ENCODE data around the gene CTBP2.
A peak's percentile ranks its signal among the peaks of the same experiment; 100 is the strongest.
"Not testable (repeated sequence)": the region's sequence is repeated elsewhere in the genome, so short reads cannot be mapped to it uniquely, and the experiment has no call there.

The CTBP2 gene

DNA sequence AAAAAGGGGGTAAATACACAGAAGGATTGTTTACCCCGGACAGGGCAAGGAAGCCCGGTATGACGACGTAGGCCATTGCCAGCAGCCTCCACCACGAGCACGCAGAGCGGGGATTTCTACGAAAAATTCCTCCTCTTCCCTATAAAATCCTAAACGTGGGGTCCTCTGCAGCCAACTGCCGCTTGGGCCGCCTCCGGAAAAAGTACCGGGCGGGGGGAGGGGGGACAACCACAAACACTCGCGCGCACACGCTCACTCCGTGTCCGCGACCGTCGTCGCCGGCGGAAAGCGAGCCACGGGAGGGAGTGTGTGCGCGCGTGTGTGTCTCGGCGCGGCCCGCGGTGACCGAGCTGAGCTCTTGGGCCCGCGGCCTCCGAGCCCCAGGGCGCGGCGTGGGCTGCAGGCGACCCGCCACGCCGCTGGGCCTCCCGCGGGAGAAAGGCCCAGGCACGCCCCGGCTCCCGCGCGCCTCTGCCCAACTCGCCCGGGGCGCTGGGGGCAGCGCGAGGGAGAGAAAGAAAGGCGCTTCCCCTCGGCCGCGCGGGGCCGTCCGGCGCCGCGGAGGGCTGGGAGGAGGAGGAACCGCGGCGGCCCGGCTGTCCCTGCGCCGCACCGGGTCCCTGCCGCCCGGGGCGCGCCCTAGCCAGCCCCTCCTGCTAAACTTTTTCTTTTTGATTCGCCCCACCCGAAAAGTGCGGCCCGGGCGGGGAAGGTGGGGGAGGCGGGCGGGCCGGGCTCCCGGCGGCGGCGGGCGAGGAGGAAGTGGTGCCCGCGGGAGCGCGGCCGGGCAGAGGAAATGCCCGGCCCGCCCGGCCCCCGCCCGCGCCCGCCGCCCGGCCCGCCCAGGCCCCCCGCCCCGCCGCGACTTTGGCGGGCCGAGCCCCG is 1.5 kb downstream of the CTBP2 start:
- DNase-seq (ENCODE audit: low spot score) = peak; percentile 52

DNA sequence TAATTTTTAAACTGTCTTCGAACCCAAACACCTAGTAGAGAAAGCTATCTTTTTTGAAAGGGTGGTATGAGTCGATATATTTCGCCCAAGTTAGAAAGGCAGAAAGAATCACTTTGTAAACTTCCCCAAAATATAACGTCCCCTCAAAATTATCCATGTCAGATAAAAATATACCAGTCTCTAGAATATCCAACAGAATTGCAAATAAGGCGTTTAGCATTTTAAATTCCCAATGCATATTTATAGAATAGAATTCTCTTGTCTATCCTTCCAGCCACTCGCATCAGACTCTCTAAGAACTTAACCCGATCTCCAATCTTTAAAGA is 2.1 kb downstream of the CTBP2 start:
- no peak for DNase-seq (ENCODE audit: low spot score)

DNA sequence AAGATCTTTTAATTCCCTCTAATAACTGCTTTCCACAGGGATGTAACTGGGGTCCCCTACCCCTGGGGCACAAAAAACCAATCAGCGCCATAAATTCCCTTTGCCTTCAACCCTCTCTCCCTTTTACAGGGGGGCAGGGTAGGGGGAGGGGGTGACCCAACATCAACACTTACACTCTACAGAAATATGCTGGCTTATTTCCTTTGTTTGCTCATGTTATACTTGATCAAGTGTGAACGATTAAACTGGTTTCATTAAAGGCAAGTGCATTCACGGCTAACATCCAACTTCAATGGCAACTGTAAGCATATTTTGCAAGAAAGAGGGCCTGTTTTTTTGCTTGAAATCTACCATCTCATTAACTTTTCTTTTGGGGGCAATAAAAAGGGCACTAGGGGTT is 2.9 kb downstream of the CTBP2 start:
- DNase-seq (ENCODE audit: low spot score) = no peak

DNA sequence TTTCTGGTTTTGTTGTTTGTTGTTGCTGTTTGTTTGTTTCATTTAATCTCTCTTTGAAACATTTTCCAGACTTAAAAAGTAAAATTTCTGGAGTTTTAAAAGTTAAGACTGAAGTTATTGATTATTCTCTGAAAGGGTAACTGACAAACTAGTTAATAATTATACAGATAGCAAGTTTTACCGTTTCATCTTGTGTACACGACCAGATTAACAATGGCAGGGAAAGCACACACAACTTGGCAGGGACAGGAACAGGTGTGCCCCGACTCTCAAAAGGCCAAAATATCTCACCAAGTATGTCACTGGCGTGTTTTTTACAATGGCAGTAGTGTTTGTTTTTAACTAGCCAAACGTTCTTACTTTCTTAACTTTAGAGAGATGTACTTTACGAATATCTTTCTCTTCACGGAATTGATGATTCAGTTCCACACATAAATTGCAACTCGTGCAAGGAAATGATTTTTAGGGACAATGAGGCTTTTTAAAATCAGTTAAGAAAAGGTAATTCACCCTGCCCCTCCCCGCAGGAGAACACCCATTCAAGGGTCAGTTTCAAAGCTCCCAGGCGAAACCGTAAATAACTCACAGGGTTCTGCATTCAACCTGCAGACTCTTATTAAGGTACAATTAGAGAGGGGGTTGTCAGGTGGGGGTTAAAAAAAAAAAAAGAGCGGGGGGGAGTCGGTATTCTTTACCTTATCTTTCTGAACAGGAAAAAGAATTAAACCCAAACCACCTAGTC is 3.5 kb downstream of the CTBP2 start:
- DNase-seq (ENCODE audit: low spot score) = peak; percentile 50

- no peak for DNase-seq (ENCODE audit: low spot score)
These were observed 4.2 kb downstream of the CTBP2 start for GRCh38 chr10:125156196-125156595.

GRCh38 chr10:125155101-125155500 is 5.3 kb downstream of the CTBP2 start:
- DNase-seq (ENCODE audit: low spot score) = no peak

- DNase-seq (ENCODE audit: low spot score) = no peak
These were observed 5.8 kb downstream of the CTBP2 start for GRCh38 chr10:125154529-125154928.

- DNase-seq (ENCODE audit: low spot score) = no peak
These were observed 6.5 kb downstream of the CTBP2 start for GRCh38 chr10:125153703-125154490.

GRCh38 chr10:125152450-125153368 is 7.7 kb downstream of the CTBP2 start:
- DNase-seq (ENCODE audit: low spot score) = no peak

DNA sequence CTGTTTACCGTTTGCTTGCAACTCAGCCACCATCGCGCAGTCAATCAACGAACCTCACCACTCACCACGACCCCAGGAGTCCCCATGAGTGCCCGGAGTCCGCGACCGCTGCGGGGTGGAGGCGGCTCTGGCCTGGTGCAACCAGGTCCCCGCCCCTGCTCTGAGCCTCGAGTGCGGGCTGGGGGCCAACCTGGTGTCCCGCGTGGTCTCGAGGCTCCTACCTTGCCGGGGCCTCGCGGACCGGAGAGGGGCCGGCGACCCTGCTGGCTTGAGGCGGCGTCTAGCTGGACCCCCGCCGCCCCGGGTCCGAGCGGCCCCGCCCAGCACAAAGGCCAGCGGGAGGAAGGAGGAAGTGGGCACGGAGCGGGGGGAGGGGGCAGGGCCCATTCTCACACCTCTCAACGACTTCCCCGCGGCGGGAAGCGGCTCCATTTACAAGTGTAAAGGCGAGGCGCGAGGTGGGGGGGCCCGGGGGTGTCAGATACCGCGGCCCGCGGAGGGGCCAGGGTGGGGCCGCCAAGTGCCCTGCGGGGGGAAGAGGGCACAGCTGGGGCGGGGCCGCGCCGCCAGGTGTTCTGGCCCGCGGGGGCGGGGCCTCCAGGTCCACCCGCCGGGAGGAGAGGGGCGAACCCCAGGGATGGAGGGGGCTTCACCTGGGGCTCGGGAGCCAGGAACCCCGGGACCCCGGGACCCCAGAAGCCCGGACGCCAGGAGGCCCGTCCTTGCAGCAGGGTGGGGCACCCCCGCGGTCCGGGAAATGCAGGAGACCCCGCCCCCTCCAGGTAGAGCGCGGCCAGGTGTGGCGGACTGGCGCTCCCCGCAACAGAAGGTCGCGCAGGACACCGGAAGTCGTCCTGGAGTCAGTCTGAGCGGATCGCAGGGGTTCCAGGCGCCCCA is 8.6 kb downstream of the CTBP2 start:
- DNase-seq (ENCODE audit: low spot score) = no peak

GRCh38 chr10:125151170-125151552 is 9.2 kb downstream of the CTBP2 start:
- DNase-seq (ENCODE audit: low spot score) = no peak

DNA sequence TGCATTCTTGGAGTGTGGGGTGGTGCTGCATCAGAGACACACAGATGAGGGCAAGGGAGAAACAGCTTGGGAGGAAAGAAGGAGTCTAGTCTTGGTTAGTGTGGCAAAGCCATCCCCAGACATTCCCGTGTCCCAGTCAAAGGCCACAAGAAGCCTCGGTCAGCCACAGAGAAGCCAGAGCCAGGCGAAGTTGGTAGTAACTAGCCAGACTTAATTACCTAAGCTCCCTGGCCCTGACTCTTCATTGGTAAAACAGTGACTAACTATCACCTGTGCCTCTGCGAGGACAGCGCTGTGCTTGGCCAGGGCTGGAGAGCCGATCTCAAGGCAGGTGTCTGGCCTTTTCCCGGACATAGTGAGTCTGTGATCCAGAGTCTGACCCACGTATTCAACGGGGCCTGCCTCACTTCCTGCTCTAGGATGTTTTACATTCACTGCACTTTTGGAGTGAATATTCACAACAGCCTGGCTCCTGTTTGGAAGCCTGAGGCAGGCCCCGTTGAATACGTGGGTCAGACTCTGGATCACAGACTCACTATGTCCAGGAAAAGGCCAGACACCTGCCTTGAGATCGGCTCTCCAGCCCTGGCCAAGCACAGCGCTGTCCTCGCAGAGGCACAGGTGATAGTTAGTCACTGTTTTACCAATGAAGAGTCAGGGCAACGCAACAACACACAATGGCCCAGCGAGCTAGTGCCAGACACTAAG is 9.8 kb downstream of the CTBP2 start:
- DNase-seq (ENCODE audit: low spot score) = not testable (repeated sequence)

GRCh38 chr10:125149680-125150047 is 10.7 kb downstream of the CTBP2 start:
- DNase-seq (ENCODE audit: low spot score) = no peak

DNA sequence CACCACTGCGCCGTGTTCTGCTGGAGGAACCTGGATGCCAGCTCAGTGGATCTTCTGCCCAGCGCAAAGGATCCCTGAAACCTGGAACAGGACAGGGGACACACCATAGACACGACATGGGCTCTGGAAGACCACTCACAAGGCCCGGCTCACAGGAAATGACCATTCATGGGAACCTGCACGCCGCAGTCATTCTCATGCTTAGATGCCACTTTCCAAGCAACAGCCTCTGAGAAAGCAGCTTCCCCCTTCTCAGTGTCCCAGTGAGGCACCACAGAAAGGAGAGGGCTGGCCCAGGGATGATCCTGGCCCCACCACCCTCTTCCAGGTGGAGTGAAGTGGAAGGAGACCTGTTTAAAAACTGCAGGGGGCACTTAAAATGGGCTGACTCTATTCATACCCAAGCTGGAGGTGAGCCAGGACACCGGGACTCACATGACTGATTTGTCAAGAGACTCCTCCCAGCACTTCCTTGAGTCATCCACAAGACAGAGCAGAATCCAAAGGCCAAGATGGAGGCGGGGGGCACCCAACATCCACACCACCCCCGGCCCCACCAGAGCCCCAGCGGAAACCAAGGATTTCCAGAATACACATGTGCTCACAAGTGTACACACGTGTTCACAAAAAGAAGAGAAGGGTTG is 11.2 kb downstream of the CTBP2 start:
- no peak for DNase-seq (ENCODE audit: low spot score)

DNA sequence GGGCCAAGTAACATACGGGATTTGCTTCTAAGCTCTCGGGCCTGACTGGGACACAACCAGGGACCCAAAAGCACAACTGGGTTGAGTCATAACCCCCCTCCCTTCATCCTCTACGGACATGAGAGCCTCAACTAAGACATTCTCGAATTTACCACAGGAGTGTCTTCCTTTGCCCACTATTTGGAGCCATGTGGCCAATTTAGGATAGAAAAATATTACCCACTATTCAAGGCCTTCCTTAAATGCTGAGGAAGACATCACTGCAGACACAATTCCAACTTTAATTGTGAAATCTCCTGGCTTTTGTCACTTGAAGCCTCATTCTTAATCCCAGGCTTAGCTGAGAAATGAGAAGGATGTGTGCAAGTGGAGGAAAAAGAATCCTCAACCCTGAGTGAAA is 11.8 kb downstream of the CTBP2 start:
- DNase-seq (ENCODE audit: low spot score) = no peak

DNA sequence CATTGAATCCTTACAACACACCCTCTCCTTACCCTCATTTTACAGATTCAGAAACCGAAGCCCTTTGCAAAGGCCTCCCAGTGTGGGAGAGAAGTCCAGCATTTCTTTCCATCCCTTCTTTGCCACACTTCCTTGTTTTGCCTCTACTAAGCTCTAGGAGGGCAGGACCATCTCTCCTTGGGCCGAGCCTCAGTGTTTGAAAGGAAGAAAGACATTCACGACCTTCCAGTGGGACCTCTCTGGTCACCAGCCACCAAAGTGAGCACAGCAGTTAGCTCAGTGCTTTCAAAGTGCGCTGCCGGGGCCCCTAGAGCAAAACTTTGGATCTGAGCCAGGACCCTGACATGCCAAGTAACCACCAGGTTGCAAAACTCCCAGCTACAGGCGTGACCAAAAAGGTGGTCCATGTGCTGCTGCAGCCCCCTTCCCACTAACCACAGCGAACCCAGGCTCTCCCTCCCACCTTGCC is 12.4 kb downstream of the CTBP2 start:
- no peak for DNase-seq (ENCODE audit: low spot score)

GRCh38 chr10:125146791-125147579 is 13.4 kb downstream of the CTBP2 start:
- no peak for DNase-seq (ENCODE audit: low spot score)

DNA sequence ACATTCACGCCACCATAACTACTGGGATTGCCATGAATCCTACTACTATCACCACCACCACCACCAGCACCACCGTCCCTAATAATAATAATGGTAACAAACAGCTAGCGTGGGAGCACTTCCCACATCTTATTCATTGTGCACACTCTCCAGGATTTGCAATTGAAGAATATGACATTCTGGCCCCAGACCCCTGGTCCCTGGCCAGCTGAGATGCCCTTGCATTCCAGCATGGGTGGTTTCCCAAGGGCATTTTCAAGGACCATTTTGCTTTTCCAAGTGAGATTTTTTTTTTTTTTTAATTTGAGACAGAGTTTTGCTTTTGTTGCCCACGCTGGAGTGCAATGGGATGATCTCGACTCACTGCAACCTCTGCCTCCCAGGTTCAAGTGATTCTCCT is 14.7 kb downstream of the CTBP2 start:
- no peak for DNase-seq (ENCODE audit: low spot score)
